Fibroblast of the aortic adventitia (primary cell): ENCODE measurements around the gene TBX19. TPM values are rescaled to one million over a fixed set of nuclear protein-coding genes. Genes with fewer than 3 reads are reported as not detected.

Experiments
- DNase-seq: peaks from one replicate; pipeline ENCODE4 v3.0.0-alpha.2; 2010; ENCODE audit warnings: low read depth
- H3K4me3 ChIP-seq: 2 replicates; pipeline ENCODE4 v1.5.1; 2011; ENCODE audit warnings: low read depth, mild to moderate bottlenecking, control low read depth, low read length, moderate library complexity
- CTCF ChIP-seq: IDR thresholded peaks from 2 replicates; pipeline ENCODE4 v1.5.1; 2011; ENCODE audit warnings: mild to moderate bottlenecking, low read length, control low read depth, inconsistent platforms; ENCODE audit not compliant: insufficient read depth
- total RNA-seq: library from RNA; depleted of rRNA; stranded (reverse); fragments of >200 nt; gene quantifications from 2 replicates; pipeline ENCODE4 v1.2.3, GENCODE V29; 2012; ENCODE audit warnings: low replicate concordance

The TBX19 gene
- total RNA-seq, 1 donor, result 0.99 TPM

DNA sequence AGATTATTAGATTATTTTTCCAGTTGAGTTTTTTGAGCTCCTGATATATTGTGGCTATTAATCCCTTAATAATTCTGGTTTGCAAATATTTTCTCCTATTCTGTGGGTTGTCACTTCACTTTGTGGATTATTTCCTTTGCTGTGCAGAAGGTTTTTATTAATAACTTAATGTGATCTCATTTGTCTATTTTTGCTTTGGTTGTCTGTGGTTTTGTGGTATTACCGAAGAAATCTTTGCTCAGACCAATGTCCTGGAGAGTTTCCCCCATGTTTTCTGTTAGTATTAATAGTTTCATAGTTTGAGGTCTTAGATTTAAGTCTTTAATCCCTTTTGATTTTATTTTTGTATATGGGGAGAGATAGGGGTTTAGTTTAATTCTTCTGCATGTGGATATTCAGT, 7.1 kb upstream of the TBX19 start:
- no peak overlapping the region for H3K4me3 ChIP-seq
- no peak for DNase-seq
- no peak for TF ChIP-seq CTCF

DNA sequence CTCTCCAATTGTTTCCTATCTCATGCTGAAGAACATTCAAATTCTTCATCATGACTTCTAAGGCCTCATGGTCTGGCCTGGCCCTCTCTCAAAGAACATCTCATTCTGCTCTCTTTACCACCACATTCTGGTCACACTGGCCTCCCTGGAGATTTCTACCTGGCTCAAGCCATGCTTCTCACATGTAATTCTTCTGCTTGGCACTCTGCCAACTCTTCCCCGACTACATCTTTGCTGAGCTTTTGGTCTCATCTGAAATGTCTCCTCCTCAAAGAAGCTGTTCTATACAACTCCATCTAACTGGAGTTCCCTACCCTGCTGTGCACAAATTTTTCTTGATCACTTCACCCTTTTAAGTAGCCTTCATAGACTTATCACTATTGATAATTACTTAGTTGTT, 1.4 kb upstream of the TBX19 start:
- DNase-seq, result no peak

DNA sequence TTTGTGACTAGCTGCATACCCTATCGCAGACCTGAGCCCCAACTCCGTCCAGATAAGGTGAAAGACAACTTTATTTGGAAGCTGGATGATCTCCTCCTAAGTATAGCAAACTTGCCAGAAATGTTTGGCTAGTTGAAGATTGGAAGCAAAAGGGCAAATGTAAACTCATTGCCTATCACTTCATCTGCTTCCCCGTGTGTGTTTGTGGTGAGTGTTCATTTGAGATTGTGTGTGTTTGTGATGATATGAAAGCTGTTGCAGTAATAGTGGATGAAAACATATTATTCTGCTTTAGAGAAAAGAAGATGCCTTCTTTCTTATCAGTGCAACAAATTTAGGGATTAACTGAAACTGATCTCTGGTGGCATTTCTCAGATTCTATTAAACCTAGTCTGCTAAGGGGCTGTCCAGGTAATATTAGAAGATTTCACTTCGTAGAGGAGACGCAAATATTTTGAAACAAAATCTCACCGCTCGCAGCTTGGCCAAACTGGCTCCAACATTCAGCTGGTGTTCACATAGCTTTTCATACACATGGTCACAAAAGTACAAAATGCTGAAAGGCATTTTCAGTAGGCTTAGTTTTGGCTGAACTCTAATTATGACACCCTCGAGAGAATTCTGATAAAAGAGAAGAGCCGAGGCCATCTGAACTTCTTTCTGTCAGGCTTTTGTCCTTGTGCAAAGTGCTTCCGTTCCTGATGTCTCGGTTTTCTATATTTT, 1.1 kb downstream of the TBX19 start:
- no peak for DNase-seq
- TF ChIP-seq CTCF, result no peak
- H3K4me3 ChIP-seq, result no peak overlapping the region

More for the DNA sequence above, 1.4 kb upstream of the TBX19 start:
- H3K4me3 ChIP-seq, result no peak overlapping the region
- TF ChIP-seq CTCF, result no peak

GRCh38 chr1:168285521-168285790, 4.8 kb downstream of the TBX19 start:
- DNase-seq, result no peak
- no peak overlapping the region for H3K4me3 ChIP-seq
- no peak for TF ChIP-seq CTCF

DNA sequence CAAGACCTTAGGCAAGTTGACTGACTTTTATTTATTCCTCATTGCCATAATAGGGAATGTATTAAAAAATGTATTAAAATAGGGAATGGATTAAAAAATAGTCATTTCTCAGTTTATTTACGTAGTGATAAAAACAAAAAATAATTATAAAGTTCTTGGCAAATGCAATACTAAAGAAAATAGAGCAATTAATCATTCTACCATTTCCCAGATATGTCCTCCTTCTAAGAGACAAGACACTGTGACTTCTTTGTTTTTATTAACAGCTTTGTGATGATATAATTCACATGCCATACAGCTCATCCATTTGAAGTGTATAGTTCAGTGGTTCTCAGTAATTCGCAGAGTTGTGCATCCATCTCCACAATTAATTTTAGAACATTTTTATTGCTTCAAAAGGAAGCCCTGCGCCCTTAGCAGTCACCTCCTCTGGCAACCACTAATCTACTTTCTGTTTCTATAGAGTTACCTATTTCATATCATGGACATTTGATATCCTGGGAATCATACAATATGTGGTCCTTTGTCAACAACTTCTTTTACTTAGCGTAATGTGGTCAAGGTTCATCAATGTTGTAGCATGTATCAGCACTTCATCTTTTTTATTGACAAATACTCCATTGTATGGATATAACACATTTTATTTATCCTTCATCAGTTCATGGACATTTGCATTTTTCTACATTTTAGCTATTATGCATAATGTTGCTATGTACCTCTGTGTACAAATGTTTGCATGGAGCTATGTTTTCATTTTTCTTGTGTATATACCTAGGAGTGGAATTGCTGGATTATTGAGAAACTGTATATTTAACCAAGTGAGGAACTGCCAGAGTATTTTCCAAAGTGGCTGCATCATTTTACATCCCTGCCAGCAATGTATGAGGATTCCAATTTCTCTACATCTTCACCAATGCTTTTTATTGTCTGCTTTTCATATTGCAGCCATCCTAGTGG, 5.6 kb downstream of the TBX19 start:
- no peak for DNase-seq
- TF ChIP-seq CTCF, result no peak
- no peak overlapping the region for H3K4me3 ChIP-seq

DNA sequence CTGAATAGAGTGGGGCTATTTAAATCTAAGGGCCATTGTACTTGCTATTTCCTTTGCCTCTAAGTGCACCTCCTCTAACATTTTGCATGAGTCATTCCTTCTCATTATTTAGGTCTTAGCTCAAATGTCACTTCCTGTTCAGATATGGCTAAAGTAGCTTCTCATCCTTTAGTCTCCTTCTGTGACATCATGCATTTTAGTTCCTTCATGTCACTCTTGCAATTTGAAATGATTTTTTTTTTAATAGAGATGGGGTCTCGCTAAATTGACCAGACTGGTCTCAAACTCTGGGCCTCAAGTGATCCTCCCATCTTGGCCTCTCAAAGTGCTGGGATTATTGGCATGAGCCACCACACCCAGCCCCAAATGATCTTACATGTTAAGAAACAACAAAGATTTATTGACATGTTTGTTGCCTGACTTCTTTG, 6.6 kb downstream of the TBX19 start:
- TF ChIP-seq CTCF, result no peak
- no peak overlapping the region for H3K4me3 ChIP-seq
- peak; percentile 64 for DNase-seq
